HG03045 (cell line): ENCODE results near the gene ABLIM2.

Source experiments
- ATAC-seq: cut with Tn5 transposase; IDR thresholded peaks from one replicate; pipeline ENCODE4 v1.9.1; 2021; ENCODE audit warnings: mild to moderate bottlenecking, moderate library complexity; ENCODE audit not compliant: unreplicated experiment

ABLIM2 gene

GRCh38 chr4:8033829-8034528, 124.6 kb downstream of the ABLIM2 start:
- ATAC-seq: no peak

- no peak for ATAC-seq
Measured at GRCh38 chr4:8033067-8033755, 125.4 kb downstream of the ABLIM2 start.

- no peak for ATAC-seq
Measured at GRCh38 chr4:8032381-8032780, 126.2 kb downstream of the ABLIM2 start.

GRCh38 chr4:8030121-8030781, 128.4 kb downstream of the ABLIM2 start:
- ATAC-seq: no peak

GRCh38 chr4:8029689-8030088, 128.9 kb downstream of the ABLIM2 start:
- ATAC-seq: no peak

GRCh38 chr4:8028884-8029568, 129.6 kb downstream of the ABLIM2 start:
- ATAC-seq: no peak

- no peak for ATAC-seq
Measured at GRCh38 chr4:8028368-8028767, 130.2 kb downstream of the ABLIM2 start.

- ATAC-seq: no peak
Measured at GRCh38 chr4:8026453-8026852, 132.2 kb downstream of the ABLIM2 start.

GRCh38 chr4:8025668-8026067, 132.9 kb downstream of the ABLIM2 start:
- ATAC-seq: no peak

GRCh38 chr4:8024073-8024786, 134.4 kb downstream of the ABLIM2 start:
- no peak for ATAC-seq

GRCh38 chr4:8023696-8024033, 134.9 kb downstream of the ABLIM2 start:
- ATAC-seq: no peak

GRCh38 chr4:8022767-8023695, 135.6 kb downstream of the ABLIM2 start:
- ATAC-seq: no peak

- ATAC-seq: no peak
Measured at GRCh38 chr4:8021796-8022195, 136.8 kb downstream of the ABLIM2 start.

GRCh38 chr4:8019396-8020365, 138.9 kb downstream of the ABLIM2 start:
- no peak for ATAC-seq

GRCh38 chr4:8016527-8016926, 142.1 kb downstream of the ABLIM2 start:
- ATAC-seq: no peak

- ATAC-seq: no peak
Measured at GRCh38 chr4:8015512-8015911, 143.1 kb downstream of the ABLIM2 start.

- ATAC-seq: no peak
Measured at GRCh38 chr4:8013976-8014726, 144.5 kb downstream of the ABLIM2 start.

GRCh38 chr4:8012517-8012916, 146.1 kb downstream of the ABLIM2 start:
- ATAC-seq: no peak
